ENCODE data around the gene FOXF2. TPM values are rescaled to one million over a fixed set of nuclear protein-coding genes. Genes with fewer than 3 reads are reported as not detected.

The FOXF2 gene
- total RNA-seq, 1 donor from 2014 or later: 3.6 TPM

Other genes with a start within 250 kb of the FOXF2 start
- gene FOXQ1, start 77.5 kb upstream of the FOXF2 start, total RNA-seq: 11.5 TPM
- 9.5 TPM for gene FOXC1, start 220.3 kb downstream of the FOXF2 start, total RNA-seq